Suprapubic skin (tissue), 4 donors: ENCODE measurements around the gene GNAZ.

Experiments used
- EP300 ChIP-seq: sonication (generic); formaldehyde crosslinking; IDR thresholded peaks from one replicate; pipeline ENCODE4 v1.6.1; 2017; ENCODE audit warnings: antibody characterized with exemption
- POLR2A ChIP-seq, 2 donors: fragments of 450-650 bp; IDR thresholded peaks; one replicate each; pipeline ENCODE4 v1.6.1; 2017; ENCODE audit warnings: antibody characterized with exemption in 2 of 2, mild to moderate bottlenecking in 2 of 2, moderate library complexity in 2 of 2
- POLR2AphosphoS5 ChIP-seq, 3 donors: sonication (generic); formaldehyde crosslinking; IDR thresholded peaks; one replicate each; pipeline ENCODE4 v1.6.1; 2017; ENCODE audit warnings: antibody characterized with exemption in 3 of 3
- TF ChIP-seq, protein P1 (sequence below), 2 donors: fragments of 200-600 bp in 1 of 2; fragments of 450-650 bp in 1 of 2; sonication (generic) in 1 of 2; IDR thresholded peaks; one replicate each; pipeline ENCODE4 v1.5.1; 2016 to 2019; ENCODE audit warnings: antibody characterized with exemption in 2 of 2, mild to moderate bottlenecking in 1 of 2, moderate library complexity in 1 of 2

DNA sequence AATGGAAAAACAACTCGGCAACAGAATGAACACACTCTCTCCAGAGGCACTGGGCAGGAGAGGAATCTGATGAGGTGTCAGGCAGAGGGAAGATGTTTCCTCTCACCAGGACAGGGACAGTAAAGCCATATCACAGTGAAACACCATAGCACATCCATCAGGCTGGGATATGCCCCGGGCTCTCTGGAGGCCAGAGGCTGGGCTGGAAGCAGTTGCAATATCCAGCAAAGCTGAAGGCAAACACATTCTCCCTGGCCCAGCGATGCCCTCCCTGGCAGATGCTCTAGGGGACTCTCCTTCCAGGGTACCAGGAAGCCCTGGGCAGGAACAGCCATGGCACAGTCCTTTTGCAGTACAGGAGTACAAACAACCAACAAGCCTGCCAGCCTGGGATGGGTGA, 60.4 kb downstream of the GNAZ start:
- TF ChIP-seq, protein P1, sequence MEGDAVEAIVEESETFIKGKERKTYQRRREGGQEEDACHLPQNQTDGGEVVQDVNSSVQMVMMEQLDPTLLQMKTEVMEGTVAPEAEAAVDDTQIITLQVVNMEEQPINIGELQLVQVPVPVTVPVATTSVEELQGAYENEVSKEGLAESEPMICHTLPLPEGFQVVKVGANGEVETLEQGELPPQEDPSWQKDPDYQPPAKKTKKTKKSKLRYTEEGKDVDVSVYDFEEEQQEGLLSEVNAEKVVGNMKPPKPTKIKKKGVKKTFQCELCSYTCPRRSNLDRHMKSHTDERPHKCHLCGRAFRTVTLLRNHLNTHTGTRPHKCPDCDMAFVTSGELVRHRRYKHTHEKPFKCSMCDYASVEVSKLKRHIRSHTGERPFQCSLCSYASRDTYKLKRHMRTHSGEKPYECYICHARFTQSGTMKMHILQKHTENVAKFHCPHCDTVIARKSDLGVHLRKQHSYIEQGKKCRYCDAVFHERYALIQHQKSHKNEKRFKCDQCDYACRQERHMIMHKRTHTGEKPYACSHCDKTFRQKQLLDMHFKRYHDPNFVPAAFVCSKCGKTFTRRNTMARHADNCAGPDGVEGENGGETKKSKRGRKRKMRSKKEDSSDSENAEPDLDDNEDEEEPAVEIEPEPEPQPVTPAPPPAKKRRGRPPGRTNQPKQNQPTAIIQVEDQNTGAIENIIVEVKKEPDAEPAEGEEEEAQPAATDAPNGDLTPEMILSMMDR (IDR thresholded peaks at IDR 0.05), result no peak
- TF ChIP-seq POLR2A (IDR thresholded peaks at IDR 0.05) (no peak), EP300 (no peak), POLR2AphosphoS5 (IDR thresholded peaks at IDR 0.05) (no peak)
